K562 (cell line): ENCODE measurements around the gene SEZ6. TPM values are rescaled to one million over a fixed set of nuclear protein-coding genes. Genes with fewer than 3 reads are reported as not detected.

Source experiments
- ATF7 ChIP-seq: fragments of 450-650 bp; IDR thresholded peaks from 2 replicates; pipeline ENCODE4 v1.7.1; 2014; ENCODE audit warnings: mild to moderate bottlenecking, moderate library complexity
- JUND ChIP-seq, 2 experiments: IDR thresholded peaks; 2 replicates in 1 of 2; 3 replicates in 1 of 2; pipeline ENCODE4 v1.6.1; 2011; ENCODE audit warnings: borderline replicate concordance in 2 of 2, low read depth in 2 of 2, low read length in 2 of 2, improper control_type of control experiment in 1 of 2, missing biosample characterization in 1 of 2, missing genetic modification characterization in 1 of 2, missing genetic modification reagents in 1 of 2
- NFYB ChIP-seq: IDR thresholded peaks from 2 replicates; pipeline ENCODE4 v1.6.1; 2011; ENCODE audit warnings: mild to moderate bottlenecking, moderate library complexity; ENCODE audit not compliant: insufficient read length; ENCODE audit errors: extremely low read depth
- PYGO2 ChIP-seq: fragments of 450-650 bp; IDR thresholded peaks from 2 replicates; pipeline ENCODE4 v1.6.1; 2016; ENCODE audit warnings: mild to moderate bottlenecking, missing genetic modification characterization, moderate library complexity, missing compliant biosample characterization
- SLC30A9 ChIP-seq: fragments of 250-450 bp; sonication (Bioruptor Pico); IDR thresholded peaks from 2 replicates; pipeline ENCODE4 v1.8.0; 2022; ENCODE audit warnings: mild to moderate bottlenecking, moderate library complexity
- SMC3 ChIP-seq: conservative IDR thresholded peaks from 2 replicates; pipeline ENCODE4 v1.6.1; 2011; ENCODE audit warnings: low read depth, low read length, improper control_type of control experiment; ENCODE audit not compliant: insufficient read depth
- TFAM ChIP-seq: fragments of 250-450 bp; sonication (Bioruptor Pico); conservative IDR thresholded peaks from 2 replicates; pipeline ENCODE4 v1.5.0; 2021; ENCODE audit warnings: mild to moderate bottlenecking, moderate library complexity
- ZNF134 ChIP-seq: fragments of 250-450 bp; sonication (Bioruptor Pico); conservative IDR thresholded peaks from 2 replicates; pipeline ENCODE4 v1.4.0; 2020
- ZNF76 ChIP-seq: fragments of 250-450 bp; sonication (Bioruptor Pico); IDR thresholded peaks from 2 replicates; pipeline ENCODE4 v1.4.0; 2020; ENCODE audit warnings: mild to moderate bottlenecking, moderate library complexity, borderline replicate concordance
- polyA plus RNA-seq, 8 experiments: library from polyadenylated mRNA; depleted of rRNA in 4 of 8; stranded (reverse) in 5 of 8; unstranded in 3 of 8; fragments of >200 nt; fragmentation: Nextera tagmentation in 2 of 8; fragmentation: Illumina TruSeq in 1 of 8; extraction: Ambion mirVana in 2 of 8; extraction: Trizol in 1 of 8; gene quantifications; 2 replicates each; pipeline versions ENCODE4 v1.2.1 to v1.2.3, GENCODE V29; 2011 to 2014; ENCODE audit warnings: inconsistent platforms in 1 of 8, missing spikeins in 1 of 8
- total RNA-seq, 7 experiments: library from RNA; depleted of rRNA in 6 of 7; stranded (reverse); fragments of >200 nt in 6 of 7; fragmentation: Illumina TruSeq in 2 of 7; extraction: Trizol in 2 of 7; gene quantifications; 2 replicates each; pipeline versions ENCODE4 v1.2.1 to v1.2.3, GENCODE V29; 2011 to 2021; ENCODE audit warnings: low replicate concordance in 1 of 7
- TF ChIP-seq, protein P1 (sequence below): fragments of 250-450 bp; sonication (Bioruptor Pico); IDR thresholded peaks from 2 replicates; pipeline ENCODE4 v1.5.0; 2021

The SEZ6 gene
- total and polyA plus RNA-seq, 9 of the 15 experiments (the other 6 are each of a cell fraction or from before 2014, with no cell fraction given), result not detected

DNA sequence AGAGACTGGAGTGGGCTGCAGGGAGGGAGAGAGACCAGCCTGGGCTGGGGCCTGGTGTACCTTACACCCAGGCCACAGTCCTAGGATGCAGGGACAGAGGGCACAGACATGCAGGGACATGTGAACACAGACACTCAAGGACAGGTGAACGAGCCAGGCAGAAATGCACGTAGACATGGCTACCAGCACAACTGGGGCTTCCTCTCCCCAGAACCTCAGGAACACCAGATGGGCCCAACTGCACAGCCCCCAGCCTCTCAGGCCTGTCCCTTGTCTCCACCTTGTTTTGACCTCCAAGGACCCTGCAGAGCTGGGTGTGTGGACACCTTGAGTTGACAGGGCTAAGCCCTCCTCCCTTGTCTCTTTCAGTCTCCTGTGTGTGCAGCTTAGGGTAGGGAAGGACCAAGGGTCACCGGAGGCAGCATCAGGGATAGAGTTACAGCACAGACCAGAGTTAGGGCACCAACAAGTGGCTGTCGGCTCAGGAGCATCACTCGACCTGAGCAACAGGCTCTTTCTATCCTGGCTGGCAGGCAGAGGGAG is 9.2 kb downstream of the SEZ6 start (continued):
- TF ChIP-seq JUND (IDR thresholded peaks at IDR 0.05; ENCODE audit: borderline replicate concordance, low read depth, low read length) (no peak), JUND (tag; IDR thresholded peaks at IDR 0.05; ENCODE audit: borderline replicate concordance, low read depth, low read length) (no peak), ZNF76 (no peak), NFYB (no peak), PYGO2 (tag) (no peak), ATF7 (no peak), SMC3 (no peak), ZNF134 (CRISPR knock-in tag) (no peak), SLC30A9 (CRISPR knock-in tag) (no peak), TFAM (no peak)
- TF ChIP-seq, protein P1, sequence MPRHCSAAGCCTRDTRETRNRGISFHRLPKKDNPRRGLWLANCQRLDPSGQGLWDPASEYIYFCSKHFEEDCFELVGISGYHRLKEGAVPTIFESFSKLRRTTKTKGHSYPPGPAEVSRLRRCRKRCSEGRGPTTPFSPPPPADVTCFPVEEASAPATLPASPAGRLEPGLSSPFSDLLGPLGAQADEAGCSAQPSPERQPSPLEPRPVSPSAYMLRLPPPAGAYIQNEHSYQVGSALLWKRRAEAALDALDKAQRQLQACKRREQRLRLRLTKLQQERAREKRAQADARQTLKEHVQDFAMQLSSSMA (CRISPR knock-in tag), result no peak
